HL-60 (cell line): ENCODE results near the gene ZIK1.

Experiments
- DNase-seq, 2 experiments: peaks; one replicate each; pipeline ENCODE4 v3.0.0-alpha.2; 2010 to 2020; ENCODE audit warnings: low read depth in 1 of 2, low spot score in 1 of 2
- H3K27ac ChIP-seq: fragments of 250-450 bp; sonication (Bioruptor Pico); replicated peaks from 2 replicates; pipeline ENCODE4 v1.5.1; 2020; ENCODE audit warnings: mild to moderate bottlenecking, moderate library complexity
- H3K27me3 ChIP-seq: fragments of 250-450 bp; sonication (Bioruptor Pico); 2 replicates; pipeline ENCODE4 v1.5.1; 2021; ENCODE audit warnings: mild to moderate bottlenecking, moderate library complexity; ENCODE audit not compliant: insufficient read depth, poor library complexity, severe bottlenecking
- H3K4me3 ChIP-seq: replicated peaks from 2 replicates; pipeline ENCODE4 v1.5.1; 2011; ENCODE audit warnings: mild to moderate bottlenecking, control low read depth, low read length; ENCODE audit not compliant: insufficient read depth
- GABPA ChIP-seq: IDR thresholded peaks from 2 replicates; pipeline ENCODE4 v1.6.1; 2012; ENCODE audit warnings: low read depth
- POLR2AphosphoS5 ChIP-seq: IDR thresholded peaks from 2 replicates; pipeline ENCODE4 v1.6.1; 2012; ENCODE audit warnings: low read depth
- SPI1 ChIP-seq: IDR thresholded peaks from 2 replicates; pipeline ENCODE4 v1.6.1; 2012; ENCODE audit warnings: low read depth, mild to moderate bottlenecking, borderline replicate concordance
- TF ChIP-seq, protein P1 (sequence below): IDR thresholded peaks from one replicate; pipeline ENCODE4 v1.5.1; 2011; ENCODE audit warnings: low read length, control low read depth, inconsistent platforms; ENCODE audit not compliant: insufficient read depth
- TF ChIP-seq, protein P2 (sequence below): IDR thresholded peaks from 2 replicates; pipeline ENCODE4 v1.6.1; 2012; ENCODE audit warnings: low read depth; ENCODE audit not compliant: insufficient replicate concordance

ZIK1 gene

DNA sequence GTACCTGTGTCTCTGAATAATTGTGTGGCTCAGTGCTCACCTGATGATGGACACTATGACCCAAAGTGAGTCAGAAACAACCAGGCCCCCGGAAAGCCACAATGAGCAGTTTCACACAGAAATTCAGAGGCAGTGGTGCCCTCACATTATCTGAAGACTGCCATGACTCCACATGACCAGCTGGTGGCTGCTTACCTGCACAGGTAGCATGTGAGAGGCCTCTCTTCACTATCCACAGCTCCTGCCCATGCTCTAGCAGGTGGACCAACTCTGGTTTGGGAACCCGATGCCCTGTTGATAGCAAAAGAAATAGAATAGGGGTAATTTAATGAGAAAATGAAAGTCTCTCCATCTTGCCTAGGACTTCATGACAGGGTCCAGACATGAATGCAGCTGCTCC lies 31.5 kb upstream of the ZIK1 start:
- H3K27me3 ChIP-seq: no peaks in the 10 kb centered on the region
- no peak for DNase-seq
- no peak overlapping the region for H3K27ac ChIP-seq
- TF ChIP-seq, protein P1, sequence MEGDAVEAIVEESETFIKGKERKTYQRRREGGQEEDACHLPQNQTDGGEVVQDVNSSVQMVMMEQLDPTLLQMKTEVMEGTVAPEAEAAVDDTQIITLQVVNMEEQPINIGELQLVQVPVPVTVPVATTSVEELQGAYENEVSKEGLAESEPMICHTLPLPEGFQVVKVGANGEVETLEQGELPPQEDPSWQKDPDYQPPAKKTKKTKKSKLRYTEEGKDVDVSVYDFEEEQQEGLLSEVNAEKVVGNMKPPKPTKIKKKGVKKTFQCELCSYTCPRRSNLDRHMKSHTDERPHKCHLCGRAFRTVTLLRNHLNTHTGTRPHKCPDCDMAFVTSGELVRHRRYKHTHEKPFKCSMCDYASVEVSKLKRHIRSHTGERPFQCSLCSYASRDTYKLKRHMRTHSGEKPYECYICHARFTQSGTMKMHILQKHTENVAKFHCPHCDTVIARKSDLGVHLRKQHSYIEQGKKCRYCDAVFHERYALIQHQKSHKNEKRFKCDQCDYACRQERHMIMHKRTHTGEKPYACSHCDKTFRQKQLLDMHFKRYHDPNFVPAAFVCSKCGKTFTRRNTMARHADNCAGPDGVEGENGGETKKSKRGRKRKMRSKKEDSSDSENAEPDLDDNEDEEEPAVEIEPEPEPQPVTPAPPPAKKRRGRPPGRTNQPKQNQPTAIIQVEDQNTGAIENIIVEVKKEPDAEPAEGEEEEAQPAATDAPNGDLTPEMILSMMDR: no peak
- TF ChIP-seq, protein P2, sequence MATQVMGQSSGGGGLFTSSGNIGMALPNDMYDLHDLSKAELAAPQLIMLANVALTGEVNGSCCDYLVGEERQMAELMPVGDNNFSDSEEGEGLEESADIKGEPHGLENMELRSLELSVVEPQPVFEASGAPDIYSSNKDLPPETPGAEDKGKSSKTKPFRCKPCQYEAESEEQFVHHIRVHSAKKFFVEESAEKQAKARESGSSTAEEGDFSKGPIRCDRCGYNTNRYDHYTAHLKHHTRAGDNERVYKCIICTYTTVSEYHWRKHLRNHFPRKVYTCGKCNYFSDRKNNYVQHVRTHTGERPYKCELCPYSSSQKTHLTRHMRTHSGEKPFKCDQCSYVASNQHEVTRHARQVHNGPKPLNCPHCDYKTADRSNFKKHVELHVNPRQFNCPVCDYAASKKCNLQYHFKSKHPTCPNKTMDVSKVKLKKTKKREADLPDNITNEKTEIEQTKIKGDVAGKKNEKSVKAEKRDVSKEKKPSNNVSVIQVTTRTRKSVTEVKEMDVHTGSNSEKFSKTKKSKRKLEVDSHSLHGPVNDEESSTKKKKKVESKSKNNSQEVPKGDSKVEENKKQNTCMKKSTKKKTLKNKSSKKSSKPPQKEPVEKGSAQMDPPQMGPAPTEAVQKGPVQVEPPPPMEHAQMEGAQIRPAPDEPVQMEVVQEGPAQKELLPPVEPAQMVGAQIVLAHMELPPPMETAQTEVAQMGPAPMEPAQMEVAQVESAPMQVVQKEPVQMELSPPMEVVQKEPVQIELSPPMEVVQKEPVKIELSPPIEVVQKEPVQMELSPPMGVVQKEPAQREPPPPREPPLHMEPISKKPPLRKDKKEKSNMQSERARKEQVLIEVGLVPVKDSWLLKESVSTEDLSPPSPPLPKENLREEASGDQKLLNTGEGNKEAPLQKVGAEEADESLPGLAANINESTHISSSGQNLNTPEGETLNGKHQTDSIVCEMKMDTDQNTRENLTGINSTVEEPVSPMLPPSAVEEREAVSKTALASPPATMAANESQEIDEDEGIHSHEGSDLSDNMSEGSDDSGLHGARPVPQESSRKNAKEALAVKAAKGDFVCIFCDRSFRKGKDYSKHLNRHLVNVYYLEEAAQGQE: no peak
- no peak for TF ChIP-seq GABPA
- no peak for TF ChIP-seq POLR2AphosphoS5
- no peak for TF ChIP-seq SPI1
- no peak overlapping the region for H3K4me3 ChIP-seq

- DNase-seq: no peak
- H3K27me3 ChIP-seq: no peaks in the 10 kb centered on the region
- H3K27ac ChIP-seq: no peak overlapping the region
- TF ChIP-seq, protein P2: no peak
- TF ChIP-seq POLR2AphosphoS5: no peak
- TF ChIP-seq, protein P1: no peak
- TF ChIP-seq SPI1: no peak
- no peak for TF ChIP-seq GABPA
- no peak overlapping the region for H3K4me3 ChIP-seq
These were observed 26.3 kb upstream of the ZIK1 start for GRCh38 chr19:57557659-57558058.

DNA sequence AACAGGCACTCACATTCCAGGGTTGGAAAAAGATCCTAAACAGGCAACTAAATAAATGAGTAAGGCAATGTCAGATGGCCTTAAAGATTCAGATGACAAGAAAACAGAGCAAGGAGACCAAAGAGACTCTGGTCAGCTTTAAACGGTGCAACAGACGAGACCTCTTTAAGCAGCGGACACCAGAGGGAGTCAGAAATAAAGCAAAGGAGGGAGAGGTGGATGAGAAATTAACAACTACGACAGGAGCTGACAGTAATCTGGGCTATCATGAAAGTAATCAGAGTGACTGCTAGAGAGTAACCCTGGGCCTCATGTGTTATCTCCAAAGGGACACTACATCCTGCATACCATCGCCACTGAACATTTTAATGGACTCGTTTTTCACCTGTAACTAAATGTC lies 25.4 kb upstream of the ZIK1 start:
- no peak for DNase-seq
- H3K27me3 ChIP-seq: no peaks in the 10 kb centered on the region
- peak overlapping the region; percentile 86 for H3K27ac ChIP-seq
- H3K4me3 ChIP-seq: peak overlapping the region; percentile 99
- TF ChIP-seq, protein P1: no peak
- TF ChIP-seq GABPA: no peak
- no peak for TF ChIP-seq POLR2AphosphoS5
- TF ChIP-seq, protein P2: no peak
- no peak for TF ChIP-seq SPI1
